Ovary (tissue), 9 donors: ENCODE data around the gene CDCA3. TPM values are rescaled to one million over a fixed set of nuclear protein-coding genes. Genes with fewer than 3 reads are reported as not detected.
"Not testable (repeated sequence)": the region's sequence is repeated elsewhere in the genome, so short reads cannot be mapped to it uniquely, and the experiment has no call there.

ENCODE experiments used
- DNase-seq, 5 donors: peaks; one replicate each; pipeline ENCODE4 v3.0.0-alpha.2; 2019 to 2020
- H3K27ac ChIP-seq, 2 donors: fragments of 200-600 bp; one replicate each; pipeline versions ENCODE4 v1.5.1 to v1.8.0; 2019 to 2022
- H3K27me3 ChIP-seq: fragments of 200-600 bp; one replicate; pipeline ENCODE4 v1.8.0; 2022
- H3K36me3 ChIP-seq: fragments of 200-600 bp; sonication (generic); one replicate; pipeline ENCODE4 v1.5.1; 2019
- H3K4me1 ChIP-seq: one replicate; pipeline ENCODE4 v1.8.1; 2013; ENCODE audit warnings: mild to moderate bottlenecking, moderate library complexity; ENCODE audit not compliant: insufficient read depth
- H3K4me3 ChIP-seq: fragments of 200-600 bp; sonication (generic); one replicate; pipeline ENCODE4 v1.5.1; 2017
- H3K9me3 ChIP-seq, 2 donors: fragments of 200-600 bp in 1 of 2; sonication (generic) in 1 of 2; one replicate each; pipeline versions ENCODE4 v1.5.1 to v1.8.1; 2013 to 2019; ENCODE audit warnings: mild to moderate bottlenecking in 1 of 2, moderate library complexity in 1 of 2
- EP300 ChIP-seq: sonication (generic); formaldehyde crosslinking; IDR thresholded peaks from one replicate; pipeline ENCODE4 v1.6.1; 2017; ENCODE audit warnings: antibody characterized with exemption
- POLR2A ChIP-seq: fragments of 450-650 bp; IDR thresholded peaks from one replicate; pipeline ENCODE4 v1.6.1; 2017; ENCODE audit warnings: antibody characterized with exemption, mild to moderate bottlenecking, moderate library complexity
- WGBS, 3 donors: extraction: QIAGEN DNeasy Blood & Tissue Kit in 1 of 3; methylation state at CpG; one replicate each; pipeline versions ENCODE4 v1.1.5 to v1.1.7; 2013 to 2017; 5-methylcytosine and 5-hydroxymethylcytosine counted together
- intact Hi-C, 4 donors: fragments of 100-400 bp; cut with DNase I; formaldehyde crosslinking; loops; one replicate each; pipeline versions ENCODE4 v1.11.0 to v1.15.1; 2022 to 2023
- polyA plus RNA-seq, 2 donors: library from polyadenylated mRNA; stranded (reverse); fragments of 200-250 nt in 1 of 2; fragments of 350-450 nt in 1 of 2; fragmentation: Illumina TruSeq in 1 of 2; extraction: RNeasy Lipid Tissue Mini Kit (QIAGEN cat#74804) in 1 of 2; gene quantifications; one replicate each; pipeline ENCODE4 v1.2.3, GENCODE V29; 2013 to 2014
- total RNA-seq, 7 donors: library from RNA; depleted of rRNA in 2 of 7; stranded (reverse); fragments of >200 nt in 2 of 7; fragmentation: NEBNext Ultra II Directional in 3 of 7; extraction: Animal tissue kit (Norgen Biotek cat#: 25700) in 3 of 7; gene quantifications; one replicate each; pipeline versions ENCODE4 v1.1.0 to v1.2.4, GENCODE V29; 2016 to 2023
- TF ChIP-seq, protein P1 (sequence below), 3 donors: fragments of 450-650 bp in 2 of 3; fragments of 200-600 bp in 1 of 3; IDR thresholded peaks; one replicate each; pipeline versions ENCODE4 v1.5.1 to v1.8.0; 2016 to 2022; ENCODE audit warnings: antibody characterized with exemption in 3 of 3, mild to moderate bottlenecking in 1 of 3
- donor health status: DM: no; HTN: no; CAD: no; lungs with moderate emphysema.
- donor health status: DM: no; HTN: no; CAD: no.
- donor health status: Bipolar disorder and iron deficiency.
- donor health status: DM: yes; HTN: yes; CAD: no.
- donor health status: DM: no; HTN: no; CAD: no.
- donor health status: DM: yes; HTN: yes; CAD: no.

The CDCA3 gene
- total and polyA plus RNA-seq, 9 donors: 0.18 to 1.6 (median 0.74) TPM

DNA sequence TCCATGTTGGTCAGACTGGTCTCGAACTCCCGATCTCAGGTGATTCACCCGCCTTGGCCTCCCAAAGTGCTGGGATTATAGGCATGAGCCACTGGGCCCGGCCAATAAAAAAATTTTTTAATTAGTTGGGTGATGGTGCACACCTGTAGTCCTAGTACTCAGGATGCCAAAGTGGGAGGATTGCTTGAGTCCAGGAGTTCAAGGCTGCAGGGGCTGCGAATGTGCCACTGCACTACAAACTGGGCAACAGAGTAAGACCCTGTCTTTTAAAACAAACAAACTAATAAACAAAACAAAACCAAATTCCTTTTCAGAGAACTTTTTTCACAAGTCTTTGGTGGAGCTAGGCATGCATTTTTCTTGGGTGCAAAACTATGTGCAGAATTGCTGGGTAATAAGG is 32.2 kb upstream of the CDCA3 start:
- H3K27me3 ChIP-seq: no peaks in the 10 kb centered on the region
- TF ChIP-seq POLR2A (no peak), EP300 (no peak)
- TF ChIP-seq, protein P1, sequence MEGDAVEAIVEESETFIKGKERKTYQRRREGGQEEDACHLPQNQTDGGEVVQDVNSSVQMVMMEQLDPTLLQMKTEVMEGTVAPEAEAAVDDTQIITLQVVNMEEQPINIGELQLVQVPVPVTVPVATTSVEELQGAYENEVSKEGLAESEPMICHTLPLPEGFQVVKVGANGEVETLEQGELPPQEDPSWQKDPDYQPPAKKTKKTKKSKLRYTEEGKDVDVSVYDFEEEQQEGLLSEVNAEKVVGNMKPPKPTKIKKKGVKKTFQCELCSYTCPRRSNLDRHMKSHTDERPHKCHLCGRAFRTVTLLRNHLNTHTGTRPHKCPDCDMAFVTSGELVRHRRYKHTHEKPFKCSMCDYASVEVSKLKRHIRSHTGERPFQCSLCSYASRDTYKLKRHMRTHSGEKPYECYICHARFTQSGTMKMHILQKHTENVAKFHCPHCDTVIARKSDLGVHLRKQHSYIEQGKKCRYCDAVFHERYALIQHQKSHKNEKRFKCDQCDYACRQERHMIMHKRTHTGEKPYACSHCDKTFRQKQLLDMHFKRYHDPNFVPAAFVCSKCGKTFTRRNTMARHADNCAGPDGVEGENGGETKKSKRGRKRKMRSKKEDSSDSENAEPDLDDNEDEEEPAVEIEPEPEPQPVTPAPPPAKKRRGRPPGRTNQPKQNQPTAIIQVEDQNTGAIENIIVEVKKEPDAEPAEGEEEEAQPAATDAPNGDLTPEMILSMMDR (IDR thresholded peaks at IDR 0.05): no peak
- no peak overlapping the region for H3K4me3 ChIP-seq
- H3K9me3 ChIP-seq: no peaks in the 10 kb centered on the region
- intact Hi-C loops: no loop called here
- no peak for DNase-seq
- H3K36me3 ChIP-seq: no peaks in the 10 kb centered on the region
- no peak overlapping the region for H3K27ac ChIP-seq
- H3K4me1 ChIP-seq: no peaks in the 10 kb centered on the region
- WGBS, 3 donors: 88 to 93% (median 92%) methylated on average over 5 of the region's 5 CpGs

DNA sequence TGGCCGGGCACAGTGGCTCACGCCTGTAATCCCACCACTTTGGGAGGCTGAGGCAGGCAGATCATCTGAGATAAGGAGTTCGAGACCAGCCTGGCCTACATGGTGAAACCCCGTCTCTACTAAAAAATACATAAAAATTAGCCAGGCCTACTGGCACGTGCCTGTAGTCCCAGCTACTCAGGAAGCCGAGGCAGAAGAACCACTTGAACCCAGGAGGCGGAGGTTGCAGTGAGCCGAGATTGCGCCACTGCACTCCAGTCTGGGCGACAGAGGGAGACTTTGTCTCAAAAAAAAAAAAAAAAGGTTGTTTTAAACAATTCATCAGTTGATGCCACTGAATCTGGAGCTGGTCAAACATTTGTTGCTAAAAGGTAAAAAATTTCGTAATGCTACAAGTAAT is 28.7 kb upstream of the CDCA3 start:
- H3K27ac ChIP-seq, H3K27me3 ChIP-seq, DNase-seq, H3K36me3 ChIP-seq, intact Hi-C loops, H3K4me3 ChIP-seq, H3K9me3 ChIP-seq, H3K4me1 ChIP-seq: not testable (repeated sequence)
- 91 to 92% (median 91%) methylated on average over 11 of the region's 11 CpGs for WGBS, 3 donors

DNA sequence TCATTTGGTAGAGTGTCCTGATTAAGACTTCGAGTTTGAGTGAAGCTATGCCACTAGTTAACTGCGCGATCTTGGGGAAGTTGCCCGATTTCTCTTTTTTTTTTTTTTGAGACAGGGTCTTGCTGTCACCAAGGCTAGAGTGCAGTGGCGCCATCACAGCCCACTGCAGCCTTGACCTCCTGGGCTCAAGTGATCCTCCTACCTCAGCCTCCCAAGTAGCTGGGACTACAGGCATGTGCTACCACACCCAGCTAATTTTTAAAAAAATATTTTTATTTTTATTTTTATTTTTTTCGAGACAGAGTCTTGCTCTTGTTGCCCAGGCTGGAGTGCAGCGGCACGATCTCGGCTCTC is 22.9 kb upstream of the CDCA3 start:
- H3K27me3 ChIP-seq, DNase-seq, H3K36me3 ChIP-seq, H3K4me1 ChIP-seq, H3K9me3 ChIP-seq: not testable (repeated sequence)
- 29 to 31% (median 30%) methylated on average over 9 of the region's 9 CpGs for WGBS, 3 donors
- peak overlapping the region; percentile 64 for H3K4me3 ChIP-seq
- peak overlapping the region in 1 of 2 donors; percentile 77 for H3K27ac ChIP-seq
- intact Hi-C loops: loop anchor here in 1 of 4 donors (5.0 kb wide), 1 partner anchor 53 kb away; the partner anchor contains the start of gene ATN1

DNA sequence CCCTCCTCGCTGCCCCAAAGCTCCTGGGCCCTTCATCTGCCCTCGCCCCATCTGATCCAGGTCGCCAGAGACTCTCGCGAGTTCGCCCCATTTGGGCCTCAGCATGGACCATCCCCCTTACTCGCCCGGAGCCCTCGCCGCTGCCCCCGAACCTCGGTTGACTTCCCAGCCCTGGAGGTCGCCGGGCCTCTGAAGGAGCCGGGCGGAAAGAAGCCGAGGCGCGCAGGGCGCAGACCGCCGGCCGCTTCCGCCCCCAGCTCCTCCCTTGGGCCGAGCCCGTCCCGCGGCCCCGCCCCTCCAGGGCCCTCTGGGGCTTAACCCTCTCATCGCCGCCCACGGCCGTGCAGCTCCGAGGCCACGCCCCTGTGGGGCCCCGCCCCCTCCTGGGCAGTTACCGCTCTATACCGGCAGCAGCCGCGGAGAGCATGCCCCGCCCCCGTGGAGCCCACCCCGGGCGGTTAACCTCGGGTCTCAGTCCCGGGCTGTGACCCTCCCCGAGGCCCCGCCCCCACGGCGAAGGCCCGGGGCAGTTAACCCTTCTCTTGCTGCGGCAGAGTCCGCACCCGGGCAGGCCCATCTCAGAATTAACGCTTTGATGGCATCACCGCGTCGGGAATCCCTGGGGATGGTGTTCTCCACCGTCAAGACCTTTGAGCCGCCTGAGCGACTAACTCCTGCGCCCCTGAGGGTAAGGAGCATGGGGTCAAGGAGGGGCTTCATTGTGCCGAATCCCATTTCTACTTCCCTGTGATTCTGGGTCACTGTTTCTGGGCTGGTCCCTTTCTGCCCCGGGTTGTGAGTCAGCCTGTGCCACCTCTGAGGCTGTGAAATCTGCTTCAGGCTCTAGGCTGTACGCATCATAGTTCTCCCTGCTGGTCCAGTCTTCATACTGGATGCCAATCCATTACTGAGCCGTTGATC is 22.3 kb upstream of the CDCA3 start, which contains the start of gene SPSB2:
TSS of gene SPSB2 (minus strand) at position 210 of the 921 bp plus-strand sequence. CDS start 402 bp downstream, outside the sequence.
- 0 to 1% (median 0%) methylated on average over 55 to 66 of the region's 66 CpGs for WGBS, 3 donors
- H3K27ac ChIP-seq: peak within 1 kb of the TSS; percentile 42 to 77
- H3K9me3 ChIP-seq: no peaks in the 10 kb centered on the region
- H3K36me3 ChIP-seq: no peaks in the 10 kb centered on the region
- H3K4me3 ChIP-seq: peak within 1 kb of the TSS; percentile 64
- no peaks in the 10 kb centered on the region for H3K4me1 ChIP-seq
- TF ChIP-seq, protein P1 (IDR thresholded peaks at IDR 0.05): peak in 1 of 3 donors; percentile 28
- TF ChIP-seq EP300 (no peak), POLR2A (peak; percentile 66)
- intact Hi-C loops: loop anchor here in 1 of 4 donors (2.0 to 5.0 kb wide), 2 partner anchors 17 to 54 kb away; partner anchors contain the start of gene ATN1
- H3K27me3 ChIP-seq: no peaks in the 10 kb centered on the region
- DNase-seq: peak; percentile 99 to 100 (median 99)

DNA sequence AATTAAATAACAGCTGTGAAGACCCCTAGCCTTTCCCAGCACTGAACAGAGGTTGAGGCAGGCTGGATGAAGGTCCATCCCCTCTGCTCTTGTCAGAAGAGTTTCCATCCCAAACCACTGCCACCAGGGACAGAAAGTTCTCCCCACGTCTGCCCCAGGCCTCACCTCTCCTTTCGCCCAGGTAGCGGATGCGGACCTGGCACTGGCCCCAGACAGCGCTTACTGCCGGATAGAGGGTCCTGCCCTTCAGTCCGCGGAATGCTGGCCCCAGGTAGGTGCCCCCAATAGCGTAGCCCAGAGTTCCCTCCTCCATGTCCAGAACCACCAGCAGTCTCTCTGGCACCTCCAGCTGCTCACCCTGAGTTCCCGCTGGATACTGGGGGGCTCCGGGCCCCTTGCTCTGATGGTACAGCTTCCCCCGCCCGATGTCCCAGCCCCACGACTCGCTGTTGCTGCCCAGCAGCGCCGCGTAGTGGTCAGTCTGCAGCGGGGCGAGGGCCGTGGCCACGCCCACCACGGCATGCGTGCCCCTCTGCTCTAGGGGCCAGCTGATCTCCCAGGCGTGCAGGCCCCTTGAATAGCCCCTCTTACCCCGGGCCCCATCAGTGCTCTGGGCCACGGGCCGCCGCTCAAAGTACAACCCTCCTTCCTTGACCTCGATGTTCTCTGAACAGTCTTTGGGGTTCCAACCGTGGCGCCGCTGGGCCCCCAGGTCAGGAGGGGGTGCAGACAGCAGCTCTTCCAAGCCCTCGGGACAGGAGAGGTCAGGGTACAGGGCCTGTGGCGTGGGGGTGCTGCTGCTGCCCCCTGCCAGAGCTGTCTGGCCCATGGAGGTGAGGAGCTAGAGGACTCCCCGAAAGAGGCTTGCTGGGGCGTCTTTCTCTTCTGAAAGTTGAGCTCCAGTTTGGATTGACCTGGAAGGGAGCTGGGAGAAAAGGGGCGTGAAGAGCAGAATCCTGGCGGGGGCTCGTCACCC is 21.3 kb upstream of the CDCA3 start:
- peak; percentile 81 to 92 (median 89) for DNase-seq
- H3K9me3 ChIP-seq: no peaks in the 10 kb centered on the region
- H3K27ac ChIP-seq: peak overlapping the region; percentile 42 to 77
- peak overlapping the region; percentile 64 for H3K4me3 ChIP-seq
- H3K27me3 ChIP-seq: no peaks in the 10 kb centered on the region
- no peaks in the 10 kb centered on the region for H3K36me3 ChIP-seq
- H3K4me1 ChIP-seq: no peaks in the 10 kb centered on the region
- 0 to 1% (median 1%) methylated on average over 29 to 40 of the region's 40 CpGs for WGBS, 3 donors
- no peak for TF ChIP-seq POLR2A
- no peak for TF ChIP-seq EP300
- TF ChIP-seq, protein P1 (IDR thresholded peaks at IDR 0.05): peak; percentile 90 to 97 (median 93)
- intact Hi-C loops: loop anchor here in 1 of 4 donors (2.0 to 5.0 kb wide), 2 partner anchors 18 to 55 kb away; partner anchors contain the start of gene ATN1
